ENCODE data around the gene EP400.

GRCh38 chr12:132110677-132111076 is 160.9 kb downstream of the EP400 start:
- TF ChIP-seq CTCF (conservative IDR thresholded peaks at IDR 0.05) (no peak), ZFX (IDR thresholded peaks at IDR 0.05) (no peak)
